SU-DHL-6 (cell line): ENCODE results near the gene BTBD9.

ENCODE experiments used
- H2AFZ ChIP-seq: fragments of 200-600 bp; sonication (generic); 2 replicates; pipeline ENCODE4 v1.6.1; 2014; ENCODE audit warnings: low read depth, mild to moderate bottlenecking, moderate library complexity, mixed read lengths, antibody characterized with exemption, low read length; ENCODE audit not compliant: severe bottlenecking
- H3F3A ChIP-seq: fragments of 200-600 bp; shearing (Covaris generic); 2 replicates; pipeline ENCODE4 v1.6.0; 2016; ENCODE audit warnings: antibody characterized with exemption, mild to moderate bottlenecking; ENCODE audit not compliant: insufficient read depth
- H3K27ac ChIP-seq: fragments of 200-600 bp; sonication (generic); 2 replicates; pipeline ENCODE4 v1.5.1; 2016; ENCODE audit warnings: low read depth, mild to moderate bottlenecking, low read length, moderate library complexity, mixed read lengths
- H3K27me3 ChIP-seq: fragments of 200-600 bp; sonication (generic), shearing (Covaris generic); 2 replicates; pipeline ENCODE4 v1.6.0; 2014; ENCODE audit warnings: mild to moderate bottlenecking, low read length
- H3K36me3 ChIP-seq: fragments of 200-600 bp; sonication (generic); 2 replicates; pipeline ENCODE4 v1.6.1; 2014; ENCODE audit warnings: mild to moderate bottlenecking, low read length, mixed read lengths
- H3K4me2 ChIP-seq: fragments of 300-600, 200-600 bp; shearing (Covaris generic), sonication (generic); 2 replicates; pipeline ENCODE4 v1.6.0; 2014; ENCODE audit warnings: low read length, low read depth, mild to moderate bottlenecking; ENCODE audit not compliant: poor library complexity, severe bottlenecking
- H3K4me3 ChIP-seq: fragments of 200-600 bp; sonication (generic); 2 replicates; pipeline ENCODE4 v1.5.1; 2014; ENCODE audit warnings: antibody characterized with exemption, low read length, mild to moderate bottlenecking, mixed read lengths; ENCODE audit not compliant: insufficient read depth, poor library complexity, severe bottlenecking
- H3K79me2 ChIP-seq: fragments of 200-600 bp; sonication (generic); 2 replicates; pipeline ENCODE4 v1.6.1; 2014; ENCODE audit warnings: mild to moderate bottlenecking, low read length, moderate library complexity; ENCODE audit not compliant: insufficient read depth
- H3K9ac ChIP-seq: fragments of 200-600 bp; sonication (generic); 2 replicates; pipeline ENCODE4 v1.7.0; 2014; ENCODE audit warnings: mild to moderate bottlenecking, low read length
- H3K9me2 ChIP-seq: fragments of 200-600 bp; sonication (generic); replicated peaks from 2 replicates; pipeline ENCODE4 v1.6.1; 2014; ENCODE audit warnings: low read length; ENCODE audit not compliant: insufficient read depth
- H3K9me3 ChIP-seq: fragments of 200-600 bp; sonication (generic); 2 replicates; pipeline ENCODE4 v1.6.1; 2014; ENCODE audit warnings: low read length, mixed read lengths; ENCODE audit not compliant: insufficient read depth
- H4K20me1 ChIP-seq: fragments of 200-600 bp; sonication (generic); 2 replicates; pipeline ENCODE4 v1.6.1; 2014; ENCODE audit warnings: low read depth, mild to moderate bottlenecking, antibody characterized with exemption, low read length, moderate library complexity, mixed read lengths
- EZH2phosphoT487 ChIP-seq: fragments of 200-600 bp; sonication (generic), shearing (Covaris generic); conservative IDR thresholded peaks from 2 replicates; pipeline ENCODE4 v1.6.1; 2018; ENCODE audit warnings: mild to moderate bottlenecking, antibody characterized with exemption, low read length, moderate library complexity, mixed read lengths
- TF ChIP-seq, protein P1 (sequence below): fragments of 200-600 bp; sonication (generic); IDR thresholded peaks from one replicate; pipeline ENCODE4 v1.5.1; 2017; ENCODE audit warnings: antibody characterized with exemption, mild to moderate bottlenecking, low read length, moderate library complexity; ENCODE audit not compliant: insufficient read depth, poor library complexity, severe bottlenecking

BTBD9 gene

DNA sequence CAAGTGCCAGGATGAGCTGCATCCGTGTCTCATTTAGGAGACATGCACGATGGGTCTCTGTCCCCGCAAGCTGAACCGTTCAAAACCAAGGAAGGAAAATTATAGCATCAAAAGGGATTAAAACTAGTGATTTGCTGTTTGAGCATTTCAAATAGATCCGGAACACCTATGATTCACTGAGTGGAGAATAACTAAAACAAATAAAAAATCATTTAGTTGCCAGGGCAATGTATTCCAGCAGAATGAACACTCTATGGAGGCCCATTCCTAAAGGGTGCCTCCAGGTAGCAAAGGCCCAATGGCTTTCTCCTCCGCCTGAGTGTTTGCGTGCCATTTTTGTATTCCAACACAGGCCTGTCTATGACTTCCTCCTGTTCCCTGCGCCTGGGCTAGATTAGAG is 465.4 kb downstream of the BTBD9 start:
- H3K4me2 ChIP-seq: no peak overlapping the region
- no peaks in the 10 kb centered on the region for H3F3A ChIP-seq
- H4K20me1 ChIP-seq: no peaks in the 10 kb centered on the region
- no peak overlapping the region for H3K4me3 ChIP-seq
- no peak overlapping the region for H2AFZ ChIP-seq
- no peaks in the 10 kb centered on the region for H3K27me3 ChIP-seq
- no peaks in the 10 kb centered on the region for H3K9me2 ChIP-seq
- TF ChIP-seq, protein P1, sequence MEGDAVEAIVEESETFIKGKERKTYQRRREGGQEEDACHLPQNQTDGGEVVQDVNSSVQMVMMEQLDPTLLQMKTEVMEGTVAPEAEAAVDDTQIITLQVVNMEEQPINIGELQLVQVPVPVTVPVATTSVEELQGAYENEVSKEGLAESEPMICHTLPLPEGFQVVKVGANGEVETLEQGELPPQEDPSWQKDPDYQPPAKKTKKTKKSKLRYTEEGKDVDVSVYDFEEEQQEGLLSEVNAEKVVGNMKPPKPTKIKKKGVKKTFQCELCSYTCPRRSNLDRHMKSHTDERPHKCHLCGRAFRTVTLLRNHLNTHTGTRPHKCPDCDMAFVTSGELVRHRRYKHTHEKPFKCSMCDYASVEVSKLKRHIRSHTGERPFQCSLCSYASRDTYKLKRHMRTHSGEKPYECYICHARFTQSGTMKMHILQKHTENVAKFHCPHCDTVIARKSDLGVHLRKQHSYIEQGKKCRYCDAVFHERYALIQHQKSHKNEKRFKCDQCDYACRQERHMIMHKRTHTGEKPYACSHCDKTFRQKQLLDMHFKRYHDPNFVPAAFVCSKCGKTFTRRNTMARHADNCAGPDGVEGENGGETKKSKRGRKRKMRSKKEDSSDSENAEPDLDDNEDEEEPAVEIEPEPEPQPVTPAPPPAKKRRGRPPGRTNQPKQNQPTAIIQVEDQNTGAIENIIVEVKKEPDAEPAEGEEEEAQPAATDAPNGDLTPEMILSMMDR: no peak
- no peak for TF ChIP-seq EZH2phosphoT487
- no peak overlapping the region for H3K9ac ChIP-seq
- H3K27ac ChIP-seq: no peak overlapping the region
- H3K9me3 ChIP-seq: no peaks in the 10 kb centered on the region
- H3K79me2 ChIP-seq: no peaks in the 10 kb centered on the region
- no peaks in the 10 kb centered on the region for H3K36me3 ChIP-seq

DNA sequence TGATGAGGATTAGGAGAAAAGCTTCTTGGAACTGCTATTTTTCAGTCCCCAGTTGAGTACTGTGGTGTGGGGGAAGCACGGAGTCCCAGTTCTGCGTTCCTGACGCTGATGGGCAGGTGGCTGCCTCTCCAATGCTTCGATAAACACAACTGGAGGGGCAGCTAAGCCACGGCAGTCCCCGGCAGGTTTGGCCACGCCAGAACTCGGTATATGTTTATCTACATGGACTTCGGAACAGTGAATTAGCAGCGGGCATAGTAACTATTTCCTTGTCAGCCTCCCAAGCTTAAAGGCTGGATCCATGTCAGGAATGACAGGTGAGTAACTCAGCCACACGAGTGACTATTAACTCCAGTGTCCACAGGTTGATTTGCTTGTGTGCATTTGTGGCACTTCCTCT is 465.8 kb downstream of the BTBD9 start:
- H3K4me2 ChIP-seq: no peak overlapping the region
- H3K79me2 ChIP-seq: no peaks in the 10 kb centered on the region
- H3K27ac ChIP-seq: no peak overlapping the region
- no peaks in the 10 kb centered on the region for H3K9me2 ChIP-seq
- H2AFZ ChIP-seq: no peak overlapping the region
- no peaks in the 10 kb centered on the region for H3K27me3 ChIP-seq
- no peaks in the 10 kb centered on the region for H3F3A ChIP-seq
- H4K20me1 ChIP-seq: no peaks in the 10 kb centered on the region
- no peaks in the 10 kb centered on the region for H3K9me3 ChIP-seq
- no peak overlapping the region for H3K9ac ChIP-seq
- H3K36me3 ChIP-seq: no peaks in the 10 kb centered on the region
- no peak for TF ChIP-seq EZH2phosphoT487
- TF ChIP-seq, protein P1: no peak
- no peak overlapping the region for H3K4me3 ChIP-seq

DNA sequence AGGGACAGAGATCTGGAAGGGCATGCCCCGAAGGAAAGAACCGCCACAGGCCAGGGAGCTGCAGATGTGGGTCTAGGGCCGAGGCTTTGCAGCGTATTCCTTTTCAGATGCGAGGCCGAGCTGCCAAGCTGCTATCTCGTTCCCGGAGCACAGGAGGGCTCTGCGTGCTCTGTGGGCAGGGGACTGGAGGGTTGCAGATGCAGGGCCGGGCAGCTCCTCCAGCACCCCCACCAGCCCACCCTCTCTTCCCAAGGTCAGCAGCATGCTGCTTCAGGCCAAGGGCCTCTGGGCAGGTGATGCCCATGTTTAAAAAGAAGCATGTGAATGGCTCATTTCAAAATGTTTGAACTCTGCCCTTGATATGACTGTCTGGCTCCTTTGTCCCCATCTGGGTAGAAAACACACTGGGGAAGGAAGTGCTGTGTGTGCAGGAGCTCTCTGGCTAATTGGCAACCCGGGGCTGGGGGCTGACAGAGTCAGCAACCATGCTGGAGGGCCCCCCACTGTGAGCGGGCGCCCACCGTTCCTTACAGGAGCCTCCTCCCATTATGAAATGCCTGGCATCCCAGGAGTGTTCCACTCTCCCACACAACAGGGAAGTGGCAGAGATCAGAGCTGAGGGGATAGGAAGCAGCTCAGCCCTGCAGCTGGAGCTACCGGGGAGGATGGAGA is 466.9 kb downstream of the BTBD9 start:
- no peak overlapping the region for H3K4me2 ChIP-seq
- H3K36me3 ChIP-seq: no peaks in the 10 kb centered on the region
- H2AFZ ChIP-seq: no peak overlapping the region
- no peak overlapping the region for H3K27ac ChIP-seq
- no peaks in the 10 kb centered on the region for H3K9me2 ChIP-seq
- H4K20me1 ChIP-seq: no peaks in the 10 kb centered on the region
- no peaks in the 10 kb centered on the region for H3K27me3 ChIP-seq
- no peak overlapping the region for H3K9ac ChIP-seq
- H3K9me3 ChIP-seq: no peaks in the 10 kb centered on the region
- H3K79me2 ChIP-seq: no peaks in the 10 kb centered on the region
- TF ChIP-seq, protein P1: no peak
- TF ChIP-seq EZH2phosphoT487: no peak
- H3K4me3 ChIP-seq: no peak overlapping the region
- H3F3A ChIP-seq: no peaks in the 10 kb centered on the region
